K562 (cell line): ENCODE data around the gene TXNDC8. TPM values are rescaled to one million over a fixed set of nuclear protein-coding genes. Genes with fewer than 3 reads are reported as not detected.

Source experiments
- ETV1 ChIP-seq: fragments of 450-650 bp; conservative IDR thresholded peaks from 2 replicates; pipeline ENCODE4 v1.6.1; 2016; ENCODE audit warnings: missing genetic modification characterization, control low read depth, low read depth, missing compliant biosample characterization
- FOXA3 ChIP-seq, 2 experiments: fragments of 450-650 bp in 1 of 2; sonication (generic) in 1 of 2; formaldehyde crosslinking; IDR thresholded peaks in 1 of 2; conservative IDR thresholded peaks in 1 of 2; 2 replicates each; pipeline versions ENCODE4 v1.4.0 to v1.8.0; 2020 to 2022; ENCODE audit warnings: mild to moderate bottlenecking in 2 of 2, missing genetic modification reagents in 1 of 2
- MGA ChIP-seq: fragments of 450-650 bp; IDR thresholded peaks from 2 replicates; pipeline ENCODE4 v1.6.1; 2016; ENCODE audit warnings: mild to moderate bottlenecking, moderate library complexity
- POLR3A ChIP-seq: IDR thresholded peaks from 2 replicates; pipeline ENCODE4 v1.6.1; 2011; ENCODE audit warnings: borderline replicate concordance, mild to moderate bottlenecking, moderate library complexity; ENCODE audit not compliant: insufficient read length, insufficient read depth; ENCODE audit errors: extremely low read depth
- PTBP1 ChIP-seq: fragments of 200-400 bp; formaldehyde crosslinking; IDR thresholded peaks from 2 replicates; pipeline ENCODE4 v1.6.1; 2017; ENCODE audit warnings: low read depth, low read length
- YBX1 ChIP-seq: fragments of 450-650 bp; IDR thresholded peaks from 2 replicates; pipeline ENCODE4 v1.7.1; 2016; ENCODE audit warnings: mild to moderate bottlenecking
- ZNF24 ChIP-seq: fragments of 450-650 bp; IDR thresholded peaks from 2 replicates; pipeline ENCODE4 v1.6.1; 2016
- polyA plus RNA-seq, 8 experiments: library from polyadenylated mRNA; depleted of rRNA in 4 of 8; stranded (reverse) in 5 of 8; unstranded in 3 of 8; fragments of >200 nt; fragmentation: Nextera tagmentation in 2 of 8; fragmentation: Illumina TruSeq in 1 of 8; extraction: Ambion mirVana in 2 of 8; extraction: Trizol in 1 of 8; gene quantifications; 2 replicates each; pipeline versions ENCODE4 v1.2.1 to v1.2.3, GENCODE V29; 2011 to 2014; ENCODE audit warnings: inconsistent platforms in 1 of 8, missing spikeins in 1 of 8
- total RNA-seq, 7 experiments: library from RNA; depleted of rRNA in 6 of 7; stranded (reverse); fragments of >200 nt in 6 of 7; fragmentation: Illumina TruSeq in 2 of 7; extraction: Trizol in 2 of 7; gene quantifications; 2 replicates each; pipeline versions ENCODE4 v1.2.1 to v1.2.3, GENCODE V29; 2011 to 2021; ENCODE audit warnings: low replicate concordance in 1 of 7
- TF ChIP-seq, protein P1 (sequence below): fragments of 450-650 bp; IDR thresholded peaks from 2 replicates; pipeline ENCODE4 v1.6.1; 2014; ENCODE audit warnings: low read depth, mild to moderate bottlenecking, moderate library complexity, borderline replicate concordance
- TF ChIP-seq, protein P2 (sequence below): fragments of 450-650 bp; formaldehyde crosslinking; IDR thresholded peaks from 2 replicates; pipeline ENCODE4 v1.4.0; 2020; ENCODE audit warnings: mild to moderate bottlenecking, moderate library complexity
- TF ChIP-seq, protein P3 (sequence below), 2 experiments: fragments of 200-800 bp in 1 of 2; sonication (Bioruptor generic) in 1 of 2; sonication (generic) in 1 of 2; formaldehyde crosslinking in 1 of 2; IDR thresholded peaks in 1 of 2; conservative IDR thresholded peaks in 1 of 2; 2 replicates each; pipeline versions ENCODE4 v1.5.0 to v1.6.1; 2016 to 2020; ENCODE audit warnings: missing compliant biosample characterization in 1 of 2, missing genetic modification characterization in 1 of 2, missing genetic modification reagents in 1 of 2

Gene TXNDC8
- total and polyA plus RNA-seq, 9 of the 15 experiments (the other 6 are each of a cell fraction or from before 2014, with no cell fraction given) = not detected

DNA sequence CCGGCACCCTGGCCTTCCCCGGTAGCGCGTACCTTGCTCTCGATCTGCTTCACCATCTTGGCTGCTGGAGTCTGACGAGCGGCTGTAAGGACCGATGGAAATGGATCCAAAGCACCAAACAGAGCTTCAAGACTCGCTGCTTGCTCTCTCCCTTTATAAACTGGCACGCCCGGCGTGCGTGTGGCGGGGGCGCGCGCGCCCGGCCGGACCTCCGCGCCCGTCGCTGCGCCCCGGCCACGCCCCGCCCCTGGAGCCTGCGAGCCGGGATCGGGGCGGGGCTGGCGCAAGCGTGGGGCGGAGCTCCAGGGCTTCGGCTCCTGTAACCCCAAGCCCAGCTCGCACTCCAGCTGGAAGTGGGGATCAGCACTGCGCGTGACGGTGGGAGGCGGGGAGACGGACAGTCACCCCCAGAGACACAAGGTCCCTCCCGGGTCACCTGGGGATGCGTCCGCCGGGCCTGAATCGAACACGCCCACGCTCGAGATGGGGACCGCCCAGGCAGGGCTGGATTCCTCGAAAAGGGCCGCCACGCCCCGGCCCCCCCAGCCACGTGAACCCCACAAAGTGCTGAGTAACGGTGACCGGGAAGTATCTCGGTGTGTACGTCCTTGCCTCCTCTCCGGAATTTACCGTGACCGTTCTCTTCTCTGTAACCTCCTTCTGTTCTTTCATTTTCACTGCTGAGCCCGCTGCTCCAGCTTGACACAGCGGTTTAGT, 81.1 kb downstream of the TXNDC8 start, which contains the start of gene TXN (continued):
- TF ChIP-seq PTBP1 = no peak
- peak; percentile 87 for TF ChIP-seq MGA
- TF ChIP-seq ZNF24 = no peak
- TF ChIP-seq, protein P1, sequence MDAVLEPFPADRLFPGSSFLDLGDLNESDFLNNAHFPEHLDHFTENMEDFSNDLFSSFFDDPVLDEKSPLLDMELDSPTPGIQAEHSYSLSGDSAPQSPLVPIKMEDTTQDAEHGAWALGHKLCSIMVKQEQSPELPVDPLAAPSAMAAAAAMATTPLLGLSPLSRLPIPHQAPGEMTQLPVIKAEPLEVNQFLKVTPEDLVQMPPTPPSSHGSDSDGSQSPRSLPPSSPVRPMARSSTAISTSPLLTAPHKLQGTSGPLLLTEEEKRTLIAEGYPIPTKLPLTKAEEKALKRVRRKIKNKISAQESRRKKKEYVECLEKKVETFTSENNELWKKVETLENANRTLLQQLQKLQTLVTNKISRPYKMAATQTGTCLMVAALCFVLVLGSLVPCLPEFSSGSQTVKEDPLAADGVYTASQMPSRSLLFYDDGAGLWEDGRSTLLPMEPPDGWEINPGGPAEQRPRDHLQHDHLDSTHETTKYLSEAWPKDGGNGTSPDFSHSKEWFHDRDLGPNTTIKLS = peak; percentile 91
- no peak for TF ChIP-seq YBX1
- TF ChIP-seq FOXA3 (CRISPR knock-in tag; conservative IDR thresholded peaks at IDR 0.05 in 1 of 2, IDR thresholded peaks at IDR 0.05 in 1 of 2) = no peak
- TF ChIP-seq, protein P2, sequence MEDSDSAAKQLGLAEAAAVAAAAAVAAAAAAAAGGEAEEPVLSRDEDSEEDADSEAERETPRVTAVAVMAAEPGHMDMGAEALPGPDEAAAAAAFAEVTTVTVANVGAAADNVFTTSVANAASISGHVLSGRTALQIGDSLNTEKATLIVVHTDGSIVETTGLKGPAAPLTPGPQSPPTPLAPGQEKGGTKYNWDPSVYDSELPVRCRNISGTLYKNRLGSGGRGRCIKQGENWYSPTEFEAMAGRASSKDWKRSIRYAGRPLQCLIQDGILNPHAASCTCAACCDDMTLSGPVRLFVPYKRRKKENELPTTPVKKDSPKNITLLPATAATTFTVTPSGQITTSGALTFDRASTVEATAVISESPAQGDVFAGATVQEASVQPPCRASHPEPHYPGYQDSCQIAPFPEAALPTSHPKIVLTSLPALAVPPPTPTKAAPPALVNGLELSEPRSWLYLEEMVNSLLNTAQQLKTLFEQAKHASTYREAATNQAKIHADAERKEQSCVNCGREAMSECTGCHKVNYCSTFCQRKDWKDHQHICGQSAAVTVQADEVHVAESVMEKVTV (CRISPR knock-in tag) = no peak
- TF ChIP-seq POLR3A = no peak
- TF ChIP-seq ETV1 (tag) = no peak
- TF ChIP-seq, protein P3, sequence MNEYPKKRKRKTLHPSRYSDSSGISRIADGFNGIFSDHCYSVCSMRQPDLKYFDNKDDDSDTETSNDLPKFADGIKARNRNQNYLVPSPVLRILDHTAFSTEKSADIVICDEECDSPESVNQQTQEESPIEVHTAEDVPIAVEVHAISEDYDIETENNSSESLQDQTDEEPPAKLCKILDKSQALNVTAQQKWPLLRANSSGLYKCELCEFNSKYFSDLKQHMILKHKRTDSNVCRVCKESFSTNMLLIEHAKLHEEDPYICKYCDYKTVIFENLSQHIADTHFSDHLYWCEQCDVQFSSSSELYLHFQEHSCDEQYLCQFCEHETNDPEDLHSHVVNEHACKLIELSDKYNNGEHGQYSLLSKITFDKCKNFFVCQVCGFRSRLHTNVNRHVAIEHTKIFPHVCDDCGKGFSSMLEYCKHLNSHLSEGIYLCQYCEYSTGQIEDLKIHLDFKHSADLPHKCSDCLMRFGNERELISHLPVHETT (CRISPR knock-in tag; conservative IDR thresholded peaks at IDR 0.05 in 1 of 2, IDR thresholded peaks at IDR 0.05 in 1 of 2) = peak in 1 of 2 experiments; percentile 78; a peak in 2 of 4 replicates
